GM19467 (cell line): Measurements from ENCODE around the gene PCDH9.
"Not testable (repeated sequence)": the region's sequence is repeated elsewhere in the genome, so short reads cannot be mapped to it uniquely, and the experiment has no call there.

Experiments used
- ATAC-seq: cut with Tn5 transposase; IDR thresholded peaks from one replicate; pipeline ENCODE4 v1.9.1; 2021; ENCODE audit warnings: mild to moderate bottlenecking, moderate library complexity; ENCODE audit not compliant: unreplicated experiment

The PCDH9 gene

GRCh38 chr13:66634384-66634783, 595.8 kb downstream of the PCDH9 start:
- ATAC-seq = no peak

GRCh38 chr13:66627512-66627911, 602.6 kb downstream of the PCDH9 start:
- no peak for ATAC-seq

- no peak for ATAC-seq
These were observed 605.8 kb downstream of the PCDH9 start for GRCh38 chr13:66624302-66624701.

GRCh38 chr13:66623129-66623820, 606.9 kb downstream of the PCDH9 start:
- ATAC-seq = no peak

- not testable (repeated sequence) for ATAC-seq
These were observed 608.2 kb downstream of the PCDH9 start for GRCh38 chr13:66621906-66622447.

GRCh38 chr13:66618702-66619101, 611.4 kb downstream of the PCDH9 start:
- ATAC-seq = no peak

GRCh38 chr13:66617786-66618185, 612.4 kb downstream of the PCDH9 start:
- no peak for ATAC-seq

GRCh38 chr13:66612983-66613382, 617.2 kb downstream of the PCDH9 start:
- ATAC-seq = no peak

GRCh38 chr13:66586489-66586888, 643.6 kb downstream of the PCDH9 start:
- ATAC-seq = no peak

GRCh38 chr13:66585669-66586203, 644.4 kb downstream of the PCDH9 start:
- no peak for ATAC-seq

GRCh38 chr13:66581675-66582074, 648.5 kb downstream of the PCDH9 start:
- ATAC-seq = no peak

GRCh38 chr13:66578305-66578704, 651.8 kb downstream of the PCDH9 start:
- ATAC-seq = no peak

GRCh38 chr13:66577358-66577757, 652.8 kb downstream of the PCDH9 start:
- ATAC-seq = no peak

- no peak for ATAC-seq
These were observed 653.8 kb downstream of the PCDH9 start for GRCh38 chr13:66576381-66576780.

- no peak for ATAC-seq
These were observed 655.5 kb downstream of the PCDH9 start for GRCh38 chr13:66574606-66575005.

GRCh38 chr13:66567899-66568612, 662.1 kb downstream of the PCDH9 start:
- ATAC-seq = no peak

GRCh38 chr13:66565279-66565678, 664.9 kb downstream of the PCDH9 start:
- ATAC-seq = no peak

- no peak for ATAC-seq
These were observed 667.1 kb downstream of the PCDH9 start for GRCh38 chr13:66563076-66563475.

- ATAC-seq = no peak
These were observed 668.1 kb downstream of the PCDH9 start for GRCh38 chr13:66562054-66562453.

- ATAC-seq = no peak
These were observed 669.1 kb downstream of the PCDH9 start for GRCh38 chr13:66560991-66561390.

GRCh38 chr13:66560189-66560588, 669.9 kb downstream of the PCDH9 start:
- ATAC-seq = no peak

- no peak for ATAC-seq
These were observed 671.0 kb downstream of the PCDH9 start for GRCh38 chr13:66559093-66559492.
